Prostate gland (tissue), 2 donors: ENCODE measurements around the gene ZFX. TPM values are rescaled to one million over a fixed set of nuclear protein-coding genes. Genes with fewer than 3 reads are reported as not detected.

ENCODE experiments used
- DNase-seq: peaks from one replicate; pipeline ENCODE4 v3.0.0-alpha.2; 2019; ENCODE audit warnings: low spot score
- H3K27ac ChIP-seq, 2 donors: fragments of 200-600 bp; sonication (generic); 2 replicates each; pipeline ENCODE4 v1.5.1; 2017 to 2019
- H3K27me3 ChIP-seq: fragments of 200-600 bp; sonication (generic); replicated peaks from 2 replicates; pipeline ENCODE4 v1.5.1; 2019; ENCODE audit not compliant: insufficient read depth
- H3K36me3 ChIP-seq, 2 donors: fragments of 200-600 bp; sonication (generic); 1 replicate in 1 of 2; 2 replicates in 1 of 2; pipeline versions ENCODE4 v1.5.1 to v1.8.1; 2017 to 2019
- H3K4me1 ChIP-seq: fragments of 200-600 bp; sonication (generic); replicated peaks from 2 replicates; pipeline ENCODE4 v1.5.1; 2019
- H3K4me3 ChIP-seq, 2 donors: fragments of 200-600 bp; sonication (generic); 2 replicates each; pipeline ENCODE4 v1.5.1; 2017 to 2019
- H3K9me3 ChIP-seq: fragments of 200-600 bp; sonication (generic); 2 replicates; pipeline ENCODE4 v1.5.1; 2017
- CTCF ChIP-seq, 4 experiments: fragments of 200-600 bp in 2 of 4; fragments of 450-650 bp in 2 of 4; sonication (generic) in 2 of 4; IDR thresholded peaks; 1 replicate in 3 of 4; 2 replicates in 1 of 4; pipeline ENCODE4 v1.5.1; 2016 to 2019; ENCODE audit warnings: antibody characterized with exemption in 4 of 4, mild to moderate bottlenecking in 2 of 4, moderate library complexity in 2 of 4
- POLR2A ChIP-seq: fragments of 450-650 bp; IDR thresholded peaks from one replicate; pipeline ENCODE4 v1.6.1; 2016; ENCODE audit warnings: antibody characterized with exemption, mild to moderate bottlenecking
- POLR2AphosphoS5 ChIP-seq: sonication (generic); formaldehyde crosslinking; IDR thresholded peaks from one replicate; pipeline ENCODE4 v1.6.1; 2017; ENCODE audit warnings: antibody characterized with exemption
- WGBS: methylation state at CpG from one replicate; pipeline ENCODE4 v1.1.5; 2018; 5-methylcytosine and 5-hydroxymethylcytosine counted together
- intact Hi-C: fragments of 100-400 bp; cut with DNase I; formaldehyde crosslinking; loops from one replicate; pipeline ENCODE4 v1.14.2; 2022
- total RNA-seq, 2 donors: library from RNA; depleted of rRNA; stranded (reverse); fragments of >200 nt; gene quantifications; one replicate each; pipeline ENCODE4 v1.1.0, GENCODE V29; 2016

The ZFX gene
- total RNA-seq, 2 donors from 2014 or later: 42.0 to 43.5 TPM

- intact Hi-C loops: no loop called here
- H3K4me3 ChIP-seq: no peak overlapping the region
These were observed 75.7 kb downstream of the ZFX start for GRCh38 chrX:24225265-24225664.

GRCh38 chrX:24226176-24226575, 76.6 kb downstream of the ZFX start:
- DNase-seq: no peak
- no peaks in the 10 kb centered on the region for H3K27me3 ChIP-seq
- TF ChIP-seq POLR2AphosphoS5 (no peak), POLR2A (no peak), CTCF (IDR thresholded peaks at IDR 0.05) (no peak)
- H3K4me3 ChIP-seq: no peak overlapping the region
- intact Hi-C loops: no loop called here
- H3K36me3 ChIP-seq: no peaks in the 10 kb centered on the region
- H3K4me1 ChIP-seq: no peaks in the 10 kb centered on the region
- H3K27ac ChIP-seq: no peak overlapping the region
- H3K9me3 ChIP-seq: no peaks in the 10 kb centered on the region
- 92% methylated on average over 2 of the region's 2 CpGs for WGBS

More at GRCh38 chrX:24225265-24225664, 75.7 kb downstream of the ZFX start:
- H3K27ac ChIP-seq: no peak overlapping the region
- no peaks in the 10 kb centered on the region for H3K4me1 ChIP-seq
- TF ChIP-seq POLR2A (no peak), POLR2AphosphoS5 (no peak)
- no peaks in the 10 kb centered on the region for H3K27me3 ChIP-seq
- no peaks in the 10 kb centered on the region for H3K9me3 ChIP-seq
- no peaks in the 10 kb centered on the region for H3K36me3 ChIP-seq
- DNase-seq: no peak

GRCh38 chrX:24228596-24228995, 79.1 kb downstream of the ZFX start:
- Histone ChIP-seq H3K27ac (no peak overlapping the region), H3K27me3 (no peaks in the 10 kb centered on the region), H3K36me3 (no peaks in the 10 kb centered on the region), H3K4me3 (no peak overlapping the region), H3K4me1 (no peaks in the 10 kb centered on the region), H3K9me3 (no peaks in the 10 kb centered on the region)
- 94% methylated on average over 5 of the region's 5 CpGs for WGBS
- TF ChIP-seq CTCF (IDR thresholded peaks at IDR 0.05) (no peak), POLR2A (no peak), POLR2AphosphoS5 (no peak)
- intact Hi-C loops: no loop called here
- DNase-seq: no peak

- H3K36me3 ChIP-seq: no peaks in the 10 kb centered on the region
- intact Hi-C loops: no loop called here
- H3K9me3 ChIP-seq: no peaks in the 10 kb centered on the region
- H3K4me3 ChIP-seq: no peak overlapping the region
- no peaks in the 10 kb centered on the region for H3K27me3 ChIP-seq
- no peak for TF ChIP-seq CTCF (IDR thresholded peaks at IDR 0.05)
- no peak for TF ChIP-seq POLR2AphosphoS5
- TF ChIP-seq POLR2A: no peak
- H3K27ac ChIP-seq: no peak overlapping the region
- DNase-seq: no peak
- no peaks in the 10 kb centered on the region for H3K4me1 ChIP-seq
- 93% methylated on average over 10 of the region's 10 CpGs for WGBS
These were observed 79.9 kb downstream of the ZFX start for GRCh38 chrX:24229400-24229879.

GRCh38 chrX:24229976-24230375, 80.4 kb downstream of the ZFX start:
- TF ChIP-seq POLR2AphosphoS5 (no peak), POLR2A (no peak), CTCF (IDR thresholded peaks at IDR 0.05) (no peak)
- no peak for DNase-seq
- intact Hi-C loops: no loop called here
- Histone ChIP-seq H3K9me3 (no peaks in the 10 kb centered on the region), H3K4me1 (no peaks in the 10 kb centered on the region), H3K27me3 (no peaks in the 10 kb centered on the region), H3K27ac (no peak overlapping the region), H3K4me3 (no peak overlapping the region), H3K36me3 (no peaks in the 10 kb centered on the region)
- WGBS: 78% methylated on average over 3 of the region's 3 CpGs
